Measurements from ENCODE around the gene ADAM22. TPM values are rescaled to one million over a fixed set of nuclear protein-coding genes. Genes with fewer than 3 reads are reported as not detected.

Gene ADAM22
- total and polyA plus RNA-seq, 2 experiments from 2014 or later: 2.7 to 18.7 TPM

- H4K20me1 ChIP-seq (replicated peaks; ENCODE audit: insufficient read depth): no peaks in the 10 kb centered on the region
- no peak overlapping the region for H3K4me3 ChIP-seq
- H3K36me3 ChIP-seq (ENCODE audit: insufficient read depth): no peaks in the 10 kb centered on the region
- H3K4me3 Mint-ChIP-seq: no peak overlapping the region
- no peak for DNase-seq (ENCODE audit: low spot score)
- no peaks in the 10 kb centered on the region for H3K9me3 Mint-ChIP-seq
- H3F3A ChIP-seq (replicated peaks; ENCODE audit: low read depth): no peaks in the 10 kb centered on the region
- no peak overlapping the region for H2AFZ ChIP-seq
- no peak for TF ChIP-seq ETS1 (IDR thresholded peaks at IDR 0.05)
- TF ChIP-seq ZNF331 (CRISPR knock-in tag; IDR thresholded peaks at IDR 0.05; ENCODE audit: low read depth): no peak
- no peak for TF ChIP-seq REST (IDR thresholded peaks at IDR 0.05; ENCODE audit: unreplicated experiment)
- no peak for TF ChIP-seq CTCF (conservative IDR thresholded peaks at IDR 0.05; ENCODE audit: low read depth in 2 of 2)
- no peak for TF ChIP-seq NANOG (IDR thresholded peaks at IDR 0.05; ENCODE audit: borderline replicate concordance)
- TF ChIP-seq ZNF114 (CRISPR knock-in tag; IDR thresholded peaks at IDR 0.05): no peak
- no peak for TF ChIP-seq JUNB (IDR thresholded peaks at IDR 0.05; ENCODE audit: unreplicated experiment)
- no peak for TF ChIP-seq POLR2AphosphoS5 (IDR thresholded peaks at IDR 0.05; ENCODE audit: low read depth)
- no peak for ATAC-seq
- H3K27me3 Mint-ChIP-seq (ENCODE audit: insufficient read depth, low read depth, poor library complexity): no peaks in the 10 kb centered on the region
- no peak overlapping the region for H3K4me2 ChIP-seq
- H3K27ac Mint-ChIP-seq: no peak overlapping the region
- H3K4me1 ChIP-seq (ENCODE audit: insufficient read depth): peaks cover 16% of the 10 kb centered on the region
- H3K9me2 ChIP-seq (ENCODE audit: insufficient read depth): no peaks in the 10 kb centered on the region
- no peaks in the 10 kb centered on the region for H3K79me2 ChIP-seq (replicated peaks; ENCODE audit: insufficient read depth)
- H3K4me1 Mint-ChIP-seq: peaks cover 31% of the 10 kb centered on the region
- peaks cover 8% of the 10 kb centered on the region; the same call in 1 of the 3 replicates for H3K36me3 Mint-ChIP-seq (ENCODE audit: low read depth)
- no peaks in the 10 kb centered on the region for H3K27me3 ChIP-seq (ENCODE audit: insufficient read depth)
- no peak overlapping the region for H3K27ac ChIP-seq (ENCODE audit: low read depth)
These were observed 171.2 kb downstream of the ADAM22 start for GRCh38 chr7:88105231-88105630.

GRCh38 chr7:88106434-88106833 is 172.4 kb downstream of the ADAM22 start:
- Histone ChIP-seq H3K4me1 (ENCODE audit: insufficient read depth) (peaks cover 15% of the 10 kb centered on the region), H3K27ac (ENCODE audit: low read depth) (no peak overlapping the region), H3K4me3 (no peak overlapping the region), H3K79me2 (replicated peaks; ENCODE audit: insufficient read depth) (no peaks in the 10 kb centered on the region), H3K36me3 (ENCODE audit: insufficient read depth) (no peaks in the 10 kb centered on the region), H4K20me1 (replicated peaks; ENCODE audit: insufficient read depth) (no peaks in the 10 kb centered on the region), H3F3A (replicated peaks; ENCODE audit: low read depth) (no peaks in the 10 kb centered on the region), H3K27me3 (ENCODE audit: insufficient read depth) (no peaks in the 10 kb centered on the region), H2AFZ (no peak overlapping the region), H3K9me2 (ENCODE audit: insufficient read depth) (no peaks in the 10 kb centered on the region), H3K4me2 (no peak overlapping the region)
- Mint-ChIP-seq H3K27me3 (ENCODE audit: insufficient read depth, low read depth, poor library complexity) (no peaks in the 10 kb centered on the region), H3K36me3 (ENCODE audit: low read depth) (peaks cover 8% of the 10 kb centered on the region; the same call in 1 of the 3 replicates), H3K4me3 (no peak overlapping the region), H3K27ac (no peak overlapping the region), H3K4me1 (peaks cover 21% of the 10 kb centered on the region), H3K9me3 (no peaks in the 10 kb centered on the region)
- ATAC-seq (no peak), DNase-seq (ENCODE audit: low spot score) (no peak)
- no peak for TF ChIP-seq ZNF462 (CRISPR knock-in tag; IDR thresholded peaks at IDR 0.05)

All from GM23338 (cell line).